ENCODE results near the gene ANO1. TPM values are rescaled to one million over a fixed set of nuclear protein-coding genes. Genes with fewer than 3 reads are reported as not detected.

ANO1 gene
- total and polyA plus RNA-seq, 11 donors: 4.2 to 17.8 (median 9.4) TPM

DNA sequence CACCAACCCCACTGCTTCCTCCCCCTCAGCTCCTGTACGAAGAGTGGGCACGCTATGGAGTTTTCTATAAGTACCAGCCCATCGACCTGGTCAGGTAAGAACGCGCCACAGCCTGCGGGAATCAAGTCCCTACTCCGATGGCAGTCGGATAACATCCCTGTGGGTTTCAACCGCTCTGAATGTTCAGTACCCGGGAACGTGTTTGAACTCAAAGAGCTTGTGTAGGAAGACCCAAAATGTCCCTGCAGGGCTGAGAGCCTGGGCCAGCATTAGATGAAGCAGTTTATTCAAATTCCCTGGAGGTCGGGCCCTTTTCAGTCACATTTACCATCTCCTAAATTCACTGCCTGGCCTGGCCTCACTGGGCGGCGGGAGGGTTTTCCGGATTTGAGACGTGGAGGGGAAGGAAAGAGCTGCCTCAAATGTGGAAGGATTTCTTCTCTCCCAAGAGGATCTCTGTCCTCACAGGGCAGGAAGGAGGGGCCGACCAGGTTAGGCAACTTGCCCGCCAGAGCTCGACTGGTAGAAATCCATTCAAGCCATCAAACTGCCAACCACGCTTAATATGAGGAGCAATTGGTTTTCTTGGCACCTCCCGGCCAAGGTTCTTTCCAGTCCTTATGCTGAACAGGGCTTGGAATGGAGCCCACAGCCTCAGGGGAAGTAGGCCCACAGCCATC lies 46.3 kb downstream of the ANO1 start:
- Histone ChIP-seq H3K4me3 (no peak overlapping the region), H3K9me3 (no peaks in the 10 kb centered on the region), H3K27me3 (peaks cover 0 to 2% (median 0%) of the 10 kb centered on the region in 9 donors), H3K27ac (peak overlapping the region in 4 of 12 donors; percentile 13 to 38 (median 32)), H3K4me1 (peaks cover 0 to 4% (median 0%) of the 10 kb centered on the region in 12 donors), H3K36me3 (peaks cover 0 to 18% (median 0%) of the 10 kb centered on the region in 9 donors)
- WGBS, 4 donors: 69 to 77% (median 74%) methylated on average over 20 to 21 of the region's 21 CpGs
- intact Hi-C loops (cut with DNase I): loop anchor here in 1 of 10 donors (10.0 kb wide), 1 partner anchor 60 kb away; no protein-coding TSS in a partner anchor
- TF ChIP-seq, protein P1, sequence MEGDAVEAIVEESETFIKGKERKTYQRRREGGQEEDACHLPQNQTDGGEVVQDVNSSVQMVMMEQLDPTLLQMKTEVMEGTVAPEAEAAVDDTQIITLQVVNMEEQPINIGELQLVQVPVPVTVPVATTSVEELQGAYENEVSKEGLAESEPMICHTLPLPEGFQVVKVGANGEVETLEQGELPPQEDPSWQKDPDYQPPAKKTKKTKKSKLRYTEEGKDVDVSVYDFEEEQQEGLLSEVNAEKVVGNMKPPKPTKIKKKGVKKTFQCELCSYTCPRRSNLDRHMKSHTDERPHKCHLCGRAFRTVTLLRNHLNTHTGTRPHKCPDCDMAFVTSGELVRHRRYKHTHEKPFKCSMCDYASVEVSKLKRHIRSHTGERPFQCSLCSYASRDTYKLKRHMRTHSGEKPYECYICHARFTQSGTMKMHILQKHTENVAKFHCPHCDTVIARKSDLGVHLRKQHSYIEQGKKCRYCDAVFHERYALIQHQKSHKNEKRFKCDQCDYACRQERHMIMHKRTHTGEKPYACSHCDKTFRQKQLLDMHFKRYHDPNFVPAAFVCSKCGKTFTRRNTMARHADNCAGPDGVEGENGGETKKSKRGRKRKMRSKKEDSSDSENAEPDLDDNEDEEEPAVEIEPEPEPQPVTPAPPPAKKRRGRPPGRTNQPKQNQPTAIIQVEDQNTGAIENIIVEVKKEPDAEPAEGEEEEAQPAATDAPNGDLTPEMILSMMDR (IDR thresholded peaks at IDR 0.05): no peak
- TF ChIP-seq POLR2A (IDR thresholded peaks at IDR 0.05): no peak
- ATAC-seq (no peak), DNase-seq (no peak)

DNA sequence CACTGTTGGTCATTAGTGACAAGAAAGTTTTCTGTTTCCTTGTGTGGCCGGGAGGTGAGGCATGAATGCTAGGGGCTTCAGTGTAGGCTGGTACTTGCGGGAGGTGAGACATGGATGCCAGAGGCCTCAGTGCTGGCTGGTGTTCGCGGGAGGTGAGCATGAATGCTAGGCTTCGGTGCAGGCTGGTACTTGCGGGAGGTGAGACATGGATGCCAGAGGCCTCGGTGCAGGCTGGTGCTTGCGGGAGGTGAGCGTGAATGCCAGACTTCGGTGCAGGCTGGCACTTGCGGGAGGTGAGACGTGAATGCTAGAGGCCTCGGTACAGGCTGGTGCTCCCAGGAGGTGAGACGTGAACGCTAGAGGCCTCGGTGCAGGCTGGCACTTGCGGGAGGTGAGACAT lies 48.4 kb downstream of the ANO1 start:
- H3K4me1 ChIP-seq: peaks cover 0 to 4% (median 0%) of the 10 kb centered on the region in 12 donors
- no peak for ATAC-seq
- TF ChIP-seq, protein P1 (IDR thresholded peaks at IDR 0.05): no peak
- no peak for DNase-seq
- H3K36me3 ChIP-seq: peaks cover 0 to 10% (median 0%) of the 10 kb centered on the region in 9 donors
- intact Hi-C loops (cut with DNase I): loop anchor here in 1 of 10 donors (10.0 kb wide), 1 partner anchor 62 kb away; no protein-coding TSS in a partner anchor
- no peaks in the 10 kb centered on the region for H3K9me3 ChIP-seq
- 86 to 92% (median 89%) methylated on average over 17 of the region's 17 CpGs for WGBS, 4 donors
- no peak overlapping the region for H3K27ac ChIP-seq
- no peaks in the 10 kb centered on the region for H3K27me3 ChIP-seq
- no peak overlapping the region for H3K4me3 ChIP-seq

DNA sequence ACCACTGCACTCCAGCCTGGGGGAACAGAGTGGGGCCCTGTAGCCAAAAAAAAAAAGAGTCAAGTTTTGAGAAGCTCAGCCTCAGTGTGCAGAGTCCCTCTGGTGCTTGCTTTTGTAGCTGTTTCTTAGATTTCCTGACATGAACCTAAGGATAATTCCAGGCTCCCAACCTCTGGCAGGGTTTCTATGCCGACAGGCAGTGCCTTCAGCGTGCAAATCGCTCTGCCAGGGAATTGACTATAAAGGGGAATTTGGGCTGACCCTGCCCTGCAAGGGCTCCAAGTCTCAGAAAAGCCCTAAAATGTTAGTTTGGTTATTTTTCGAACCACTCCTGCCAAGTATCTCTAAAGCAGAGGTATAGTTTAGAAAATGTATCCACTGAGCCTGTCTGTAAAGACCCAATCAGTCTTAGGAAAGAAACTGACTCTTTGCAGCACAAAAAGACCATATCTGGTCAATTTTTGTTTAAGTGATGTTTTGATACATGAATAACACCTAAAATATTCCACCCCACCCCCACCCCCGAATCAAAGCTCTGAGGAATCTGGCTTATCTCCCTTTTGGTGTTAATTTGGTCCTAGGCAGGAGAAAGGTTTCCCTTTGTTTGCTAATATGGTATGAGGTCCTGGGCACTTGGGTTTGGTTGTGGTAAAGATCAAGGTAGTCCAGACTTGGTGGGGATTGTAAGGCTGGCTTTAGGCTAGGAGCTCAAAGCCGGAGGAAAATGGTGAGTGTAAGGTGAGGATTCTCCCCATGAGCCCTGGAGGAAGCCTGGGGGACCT lies 49.7 kb downstream of the ANO1 start:
- intact Hi-C loops (cut with DNase I): loop anchor here in 1 of 10 donors (10.0 kb wide), 1 partner anchor 63 kb away; no protein-coding TSS in a partner anchor
- no peaks in the 10 kb centered on the region for H3K9me3 ChIP-seq
- H3K4me1 ChIP-seq: peaks cover 0 to 4% (median 0%) of the 10 kb centered on the region in 12 donors
- no peak for TF ChIP-seq POLR2A (IDR thresholded peaks at IDR 0.05)
- TF ChIP-seq, protein P1 (IDR thresholded peaks at IDR 0.05): no peak
- H3K27ac ChIP-seq: peak overlapping the region in 2 of 12 donors; percentile 9 to 13
- no peaks in the 10 kb centered on the region for H3K27me3 ChIP-seq
- no peak overlapping the region for H3K4me3 ChIP-seq
- DNase-seq: no peak
- WGBS, 4 donors: 78 to 82% (median 79%) methylated on average over 6 of the region's 6 CpGs
- no peak for ATAC-seq
- H3K36me3 ChIP-seq: peaks cover 0 to 22% (median 0%) of the 10 kb centered on the region in 9 donors

DNA sequence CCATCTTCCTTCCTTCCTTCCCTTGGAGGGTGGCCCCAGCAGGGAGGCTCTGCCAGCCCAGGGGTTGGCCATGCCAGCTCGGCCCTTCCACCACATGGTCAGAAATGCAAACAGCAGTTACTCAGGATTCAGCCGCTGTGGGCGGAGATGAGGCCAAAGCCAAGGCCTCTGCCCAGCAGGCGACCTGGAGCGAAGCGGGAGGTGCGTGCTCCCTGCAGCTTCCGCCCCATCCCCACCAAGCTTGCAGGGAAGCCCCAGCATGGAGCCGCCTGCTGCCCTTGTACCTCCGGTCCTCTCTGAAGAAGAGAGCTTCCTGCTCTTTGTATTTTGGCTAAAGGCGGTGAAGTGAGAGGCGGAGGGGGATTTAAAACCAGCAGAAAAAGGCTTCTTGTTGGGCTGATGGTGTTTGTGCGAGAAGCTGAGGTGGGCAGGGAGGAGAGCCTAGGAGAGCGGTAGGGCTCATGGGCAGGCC lies 50.4 kb downstream of the ANO1 start:
- peaks cover 0 to 1% (median 0%) of the 10 kb centered on the region in 12 donors for H3K4me1 ChIP-seq
- intact Hi-C loops (cut with DNase I): loop anchor here in 1 of 10 donors (10.0 kb wide), 1 partner anchor 64 kb away; no protein-coding TSS in a partner anchor
- DNase-seq (no peak), ATAC-seq (peak in 1 of 4 donors; percentile 29)
- H3K36me3 ChIP-seq: peaks cover 0 to 23% (median 0%) of the 10 kb centered on the region in 9 donors
- no peaks in the 10 kb centered on the region for H3K9me3 ChIP-seq
- H3K4me3 ChIP-seq: no peak overlapping the region
- peak overlapping the region in 2 of 12 donors; percentile 9 to 13 for H3K27ac ChIP-seq
- 74 to 93% (median 85%) methylated on average over 10 to 14 of the region's 14 CpGs for WGBS, 4 donors
- no peak for TF ChIP-seq POLR2A (IDR thresholded peaks at IDR 0.05)
- TF ChIP-seq, protein P1 (IDR thresholded peaks at IDR 0.05): no peak
- no peaks in the 10 kb centered on the region for H3K27me3 ChIP-seq
